Parathyroid adenoma (tissue), 2 donors: ENCODE data around the gene LIN28A.
"Not testable (repeated sequence)": the region's sequence is repeated elsewhere in the genome, so short reads cannot be mapped to it uniquely, and the experiment has no call there.

Experiments
- H2AFZ ChIP-seq: fragments of 300-600 bp; sonication (generic); one replicate; pipeline ENCODE4 v1.7.0; 2017; ENCODE audit warnings: antibody characterized with exemption, mild to moderate bottlenecking
- H3K27ac ChIP-seq: fragments of 300-600 bp; sonication (generic); one replicate; pipeline ENCODE4 v1.7.0; 2017
- H3K27me3 ChIP-seq: fragments of 300-600 bp; sonication (generic); one replicate; pipeline ENCODE4 v1.7.0; 2017; ENCODE audit warnings: low read length; ENCODE audit not compliant: control insufficient read depth, insufficient read depth
- H3K36me3 ChIP-seq: fragments of 300-600 bp; sonication (generic); one replicate; pipeline ENCODE4 v1.7.0; 2017; ENCODE audit warnings: low read length; ENCODE audit not compliant: control insufficient read depth, insufficient read depth
- H3K4me1 ChIP-seq: fragments of 300-600 bp; sonication (generic); one replicate; pipeline ENCODE4 v1.7.0; 2017; ENCODE audit warnings: control low read depth
- H3K4me2 ChIP-seq: fragments of 300-600 bp; sonication (generic); one replicate; pipeline ENCODE4 v1.7.0; 2017; ENCODE audit warnings: low read length
- H3K4me3 ChIP-seq: fragments of 300-600 bp; sonication (generic); one replicate; pipeline ENCODE4 v1.7.0; 2017; ENCODE audit warnings: low read depth, low read length
- H3K79me2 ChIP-seq: fragments of 300-600 bp; sonication (generic); one replicate; pipeline ENCODE4 v1.7.0; 2017; ENCODE audit warnings: control low read depth
- H3K9ac ChIP-seq: fragments of 300-600 bp; sonication (generic); one replicate; pipeline ENCODE4 v1.7.0; 2017; ENCODE audit warnings: mild to moderate bottlenecking
- H3K9me3 ChIP-seq: fragments of 300-600 bp; sonication (generic); one replicate; pipeline ENCODE4 v1.7.0; 2017; ENCODE audit warnings: low read length; ENCODE audit not compliant: control insufficient read depth
- TF ChIP-seq, protein P1 (sequence below): fragments of 300-600 bp; sonication (generic); IDR thresholded peaks from one replicate; pipeline ENCODE4 v1.7.0; 2017; ENCODE audit warnings: antibody characterized with exemption, mild to moderate bottlenecking
- donor health status: primary hyperparathyroidism.

Gene LIN28A

DNA sequence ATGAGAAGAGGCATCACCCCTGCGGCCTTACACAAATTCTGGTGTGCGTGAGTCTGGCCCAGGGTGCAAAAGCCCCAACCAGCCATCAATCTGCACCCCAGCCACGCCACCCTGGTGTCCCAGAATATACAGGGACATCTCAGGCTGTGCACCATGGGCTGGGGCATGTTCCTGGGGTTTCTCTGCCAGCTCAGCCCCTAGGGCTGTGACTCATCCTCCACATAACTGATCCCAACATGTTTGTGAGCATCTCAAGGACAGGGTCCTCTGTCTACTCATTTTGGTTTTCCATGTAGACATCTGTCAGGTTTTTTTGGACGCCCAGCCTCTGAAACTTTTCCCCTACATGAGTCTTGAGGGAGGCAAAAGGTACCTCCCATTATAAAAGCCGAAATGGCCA is 38.6 kb upstream of the LIN28A start:
- Histone ChIP-seq H3K4me2 (no peak overlapping the region), H3K4me1 (no peaks in the 10 kb centered on the region), H3K27me3 (no peaks in the 10 kb centered on the region), H3K27ac (no peak overlapping the region), H3K36me3 (no peaks in the 10 kb centered on the region), H3K4me3 (no peak overlapping the region), H3K79me2 (no peaks in the 10 kb centered on the region), H3K9me3 (no peaks in the 10 kb centered on the region), H2AFZ (no peak overlapping the region), H3K9ac (no peak overlapping the region)
- TF ChIP-seq, protein P1, sequence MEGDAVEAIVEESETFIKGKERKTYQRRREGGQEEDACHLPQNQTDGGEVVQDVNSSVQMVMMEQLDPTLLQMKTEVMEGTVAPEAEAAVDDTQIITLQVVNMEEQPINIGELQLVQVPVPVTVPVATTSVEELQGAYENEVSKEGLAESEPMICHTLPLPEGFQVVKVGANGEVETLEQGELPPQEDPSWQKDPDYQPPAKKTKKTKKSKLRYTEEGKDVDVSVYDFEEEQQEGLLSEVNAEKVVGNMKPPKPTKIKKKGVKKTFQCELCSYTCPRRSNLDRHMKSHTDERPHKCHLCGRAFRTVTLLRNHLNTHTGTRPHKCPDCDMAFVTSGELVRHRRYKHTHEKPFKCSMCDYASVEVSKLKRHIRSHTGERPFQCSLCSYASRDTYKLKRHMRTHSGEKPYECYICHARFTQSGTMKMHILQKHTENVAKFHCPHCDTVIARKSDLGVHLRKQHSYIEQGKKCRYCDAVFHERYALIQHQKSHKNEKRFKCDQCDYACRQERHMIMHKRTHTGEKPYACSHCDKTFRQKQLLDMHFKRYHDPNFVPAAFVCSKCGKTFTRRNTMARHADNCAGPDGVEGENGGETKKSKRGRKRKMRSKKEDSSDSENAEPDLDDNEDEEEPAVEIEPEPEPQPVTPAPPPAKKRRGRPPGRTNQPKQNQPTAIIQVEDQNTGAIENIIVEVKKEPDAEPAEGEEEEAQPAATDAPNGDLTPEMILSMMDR, result no peak

DNA sequence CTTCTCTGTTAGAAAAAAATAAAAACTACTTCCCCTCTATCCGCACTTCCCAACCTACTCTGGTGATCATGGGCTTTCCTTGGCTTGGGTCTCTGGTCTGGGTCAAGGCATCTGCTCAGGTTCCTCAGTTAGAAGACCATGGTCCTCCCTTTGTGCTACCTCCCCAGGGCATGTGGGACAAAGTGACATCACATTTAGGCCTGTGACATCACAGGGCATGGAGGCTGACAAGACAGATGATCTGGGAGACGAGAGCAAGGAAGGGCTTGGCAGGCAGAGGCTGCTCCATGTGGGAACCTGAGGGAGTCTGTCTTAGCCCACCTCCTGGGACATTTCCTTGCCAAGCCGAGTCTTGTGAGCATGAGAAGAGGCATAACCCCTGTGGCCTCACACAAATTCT is 38.0 kb upstream of the LIN28A start, which contains the start of gene ZNF683:
Gene ZNF683 (minus strand): TSS at position 140 of the 400 bp plus-strand sequence. CDS start 4,179 bp downstream, outside the sequence.
- H3K4me1 ChIP-seq, H3K4me2 ChIP-seq, H3K27me3 ChIP-seq, H3K36me3 ChIP-seq, H2AFZ ChIP-seq, H3K27ac ChIP-seq, H3K9me3 ChIP-seq, H3K9ac ChIP-seq, H3K4me3 ChIP-seq, H3K79me2 ChIP-seq: not testable (repeated sequence)

DNA sequence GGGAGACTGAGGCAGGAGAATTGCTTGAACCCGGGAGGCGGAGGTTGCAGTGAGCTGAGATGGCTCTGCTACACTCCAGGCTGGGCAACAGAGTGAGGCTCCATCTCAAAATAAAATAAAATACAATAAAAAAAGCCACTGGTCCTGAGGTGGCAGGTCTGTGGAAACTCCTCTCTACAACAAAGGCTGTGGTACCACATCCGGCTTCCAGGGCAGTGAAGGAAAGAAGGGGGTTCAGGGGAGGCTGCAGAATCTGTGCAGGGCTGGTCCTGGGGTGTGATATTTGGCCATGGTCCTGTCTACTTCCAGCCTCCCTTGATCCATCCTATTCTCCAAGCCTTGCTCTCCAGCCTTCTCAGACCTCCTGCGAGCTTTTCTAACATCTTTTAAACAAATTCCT is 37.3 kb upstream of the LIN28A start:
- H3K4me1 ChIP-seq, result no peaks in the 10 kb centered on the region
- H3K9me3 ChIP-seq, result no peaks in the 10 kb centered on the region
- H3K4me2 ChIP-seq, result no peak overlapping the region
- H3K9ac ChIP-seq, result no peak overlapping the region
- H3K79me2 ChIP-seq, result no peaks in the 10 kb centered on the region
- no peaks in the 10 kb centered on the region for H3K27me3 ChIP-seq
- no peak overlapping the region for H3K4me3 ChIP-seq
- H3K36me3 ChIP-seq, result no peaks in the 10 kb centered on the region
- TF ChIP-seq, protein P1, result no peak
- H2AFZ ChIP-seq, result no peak overlapping the region
- no peak overlapping the region for H3K27ac ChIP-seq

DNA sequence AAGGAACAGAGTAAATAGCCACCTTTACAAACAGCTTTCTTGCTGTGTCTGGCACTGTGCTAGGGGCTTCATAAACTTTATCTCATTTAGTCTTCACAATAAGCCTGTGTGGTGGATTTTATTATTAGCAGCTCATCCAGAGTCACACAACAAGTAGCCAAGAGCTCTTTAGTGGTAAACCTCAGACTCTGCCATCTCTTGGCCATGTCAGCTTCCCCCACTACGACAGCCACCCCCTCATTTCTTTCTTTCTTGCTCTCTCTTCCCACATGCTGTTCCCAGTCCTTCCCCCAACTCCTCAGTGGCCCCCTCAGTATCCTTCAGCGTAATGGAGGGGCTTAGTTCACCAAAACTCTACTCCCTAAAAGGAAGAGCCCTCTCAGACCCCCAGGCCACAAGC is 36.8 kb upstream of the LIN28A start:
- no peaks in the 10 kb centered on the region for H3K9me3 ChIP-seq
- H2AFZ ChIP-seq, result no peak overlapping the region
- no peaks in the 10 kb centered on the region for H3K4me1 ChIP-seq
- no peaks in the 10 kb centered on the region for H3K27me3 ChIP-seq
- H3K27ac ChIP-seq, result no peak overlapping the region
- TF ChIP-seq, protein P1, result no peak
- H3K9ac ChIP-seq, result no peak overlapping the region
- H3K4me3 ChIP-seq, result no peak overlapping the region
- H3K36me3 ChIP-seq, result no peaks in the 10 kb centered on the region
- H3K79me2 ChIP-seq, result no peaks in the 10 kb centered on the region
- no peak overlapping the region for H3K4me2 ChIP-seq

DNA sequence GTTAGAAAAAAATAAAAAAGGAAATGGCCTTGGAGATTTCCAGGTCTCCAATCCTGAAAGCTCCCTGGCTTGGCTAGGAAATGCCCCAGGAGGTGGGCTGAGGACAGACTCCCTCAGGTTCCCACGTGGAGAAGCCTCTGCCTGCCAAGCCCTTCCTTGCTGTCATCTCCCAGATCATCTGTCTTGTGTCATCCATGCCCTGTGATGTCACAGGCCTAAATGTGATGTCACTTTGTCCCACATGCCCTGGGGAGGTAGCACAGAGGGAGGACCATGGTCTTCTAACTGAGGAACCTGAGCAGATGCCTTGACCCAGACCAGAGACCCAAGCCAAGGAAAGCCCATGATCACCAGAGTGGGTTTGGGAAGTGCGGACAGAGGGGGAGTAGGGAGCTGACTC is 36.3 kb upstream of the LIN28A start:
- H3K4me2 ChIP-seq, H3K27me3 ChIP-seq, H3K4me3 ChIP-seq, H3K9me3 ChIP-seq, H3K27ac ChIP-seq, H3K36me3 ChIP-seq, H2AFZ ChIP-seq, H3K4me1 ChIP-seq, H3K9ac ChIP-seq, H3K79me2 ChIP-seq: not testable (repeated sequence)

DNA sequence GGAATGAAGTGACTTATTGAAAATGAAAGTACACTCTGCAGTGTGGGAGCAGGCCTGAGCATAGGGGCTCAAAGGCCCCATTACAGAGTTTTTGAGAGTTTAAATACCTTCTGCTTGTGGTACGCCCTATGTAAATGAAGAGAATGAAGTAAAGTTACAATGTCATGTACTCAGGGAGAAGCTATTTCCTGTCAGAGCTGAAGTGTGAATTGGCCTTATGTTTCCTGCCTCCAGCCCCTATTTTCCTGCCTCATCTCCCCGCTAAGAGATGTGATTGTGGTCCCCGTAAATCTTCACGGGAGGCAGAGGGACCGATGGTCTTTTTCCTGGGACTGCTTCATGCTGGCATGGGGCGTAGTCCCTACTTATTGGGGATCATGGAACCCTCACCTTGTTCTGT is 35.5 kb upstream of the LIN28A start:
- Histone ChIP-seq H3K9me3 (no peaks in the 10 kb centered on the region), H3K9ac (no peak overlapping the region), H3K4me1 (no peaks in the 10 kb centered on the region), H3K27ac (no peak overlapping the region), H3K4me3 (no peak overlapping the region), H3K79me2 (no peaks in the 10 kb centered on the region), H3K4me2 (no peak overlapping the region), H3K27me3 (no peaks in the 10 kb centered on the region), H3K36me3 (no peaks in the 10 kb centered on the region), H2AFZ (no peak overlapping the region)
- TF ChIP-seq, protein P1, result no peak
